HG02970 (cell line): Measurements from ENCODE around the gene GPHN.
"Not testable (repeated sequence)": the region's sequence is repeated elsewhere in the genome, so short reads cannot be mapped to it uniquely, and the experiment has no call there.

ENCODE experiments used
- ATAC-seq: cut with Tn5 transposase; IDR thresholded peaks from one replicate; pipeline ENCODE4 v1.9.1; 2021; ENCODE audit warnings: mild to moderate bottlenecking, moderate library complexity, moderate number of reproducible peaks; ENCODE audit not compliant: unreplicated experiment, low FRiP score

GPHN gene

GRCh38 chr14:66746316-66747006 is 238.5 kb downstream of the GPHN start:
- ATAC-seq, result no peak

- no peak for ATAC-seq
These were observed 244.2 kb downstream of the GPHN start for GRCh38 chr14:66752109-66752508.

- ATAC-seq, result no peak
These were observed 250.2 kb downstream of the GPHN start for GRCh38 chr14:66758031-66758613.

GRCh38 chr14:66772146-66772545 is 264.2 kb downstream of the GPHN start:
- no peak for ATAC-seq

DNA sequence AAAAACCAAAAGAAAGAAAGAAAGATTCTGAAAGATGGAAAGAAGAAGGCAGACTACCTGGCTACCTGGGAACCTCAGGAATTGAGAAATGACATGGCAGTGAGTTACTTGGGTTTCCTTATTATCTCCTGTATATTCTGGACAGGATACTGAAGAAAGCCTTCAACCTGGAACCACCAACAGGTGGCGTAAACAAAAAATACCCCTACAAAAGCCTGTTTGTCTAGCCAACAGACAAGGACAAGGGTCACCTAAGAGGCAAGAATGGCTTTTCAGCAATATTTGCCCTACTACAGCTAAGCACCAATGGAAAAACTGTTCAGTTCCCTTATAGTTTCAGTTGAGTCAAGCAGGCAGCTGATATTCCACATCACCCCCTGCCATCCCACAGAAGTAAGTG is 274.9 kb downstream of the GPHN start:
- ATAC-seq, result no peak

DNA sequence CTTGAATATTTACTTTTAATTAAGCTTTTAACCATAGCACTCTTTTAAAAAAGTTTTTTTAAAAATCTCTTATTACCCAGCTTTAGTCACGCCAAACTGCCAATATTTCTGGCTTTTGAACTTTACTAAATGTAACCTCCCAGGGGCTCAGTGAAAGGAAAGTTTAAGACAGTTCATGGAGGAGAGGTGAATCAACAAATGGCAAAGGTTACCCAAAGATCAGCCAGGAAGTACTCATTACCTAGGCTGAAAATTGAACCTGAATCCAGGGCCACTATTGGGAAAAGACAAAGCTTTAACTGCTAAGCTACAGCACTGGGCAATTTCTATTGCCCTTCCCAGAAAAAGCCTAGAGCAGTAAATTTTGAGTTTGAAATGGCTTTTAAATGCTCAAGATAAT is 282.2 kb downstream of the GPHN start:
- ATAC-seq, result no peak

GRCh38 chr14:66802962-66803361 is 295.0 kb downstream of the GPHN start:
- ATAC-seq, result no peak

DNA sequence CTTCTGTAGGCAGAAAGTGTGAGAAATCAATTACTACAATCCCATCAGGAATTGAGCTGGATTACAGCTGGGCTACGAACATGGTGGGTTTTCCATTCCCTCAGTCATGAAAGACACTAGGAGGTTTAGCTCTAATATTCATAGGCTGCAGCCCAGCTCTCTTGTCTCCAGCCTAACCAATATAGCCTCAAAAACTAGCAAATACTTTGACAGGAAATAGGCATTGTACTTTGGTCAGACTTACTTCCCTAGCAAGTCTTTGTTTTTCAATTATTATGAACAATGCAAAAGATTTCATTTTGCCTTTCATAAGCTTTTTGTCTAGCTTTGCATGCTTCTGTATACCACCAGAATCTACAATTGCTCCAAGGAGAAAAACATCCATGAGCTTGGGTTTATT is 296.2 kb downstream of the GPHN start:
- ATAC-seq, result no peak

GRCh38 chr14:66813636-66814035 is 305.7 kb downstream of the GPHN start:
- ATAC-seq, result no peak

DNA sequence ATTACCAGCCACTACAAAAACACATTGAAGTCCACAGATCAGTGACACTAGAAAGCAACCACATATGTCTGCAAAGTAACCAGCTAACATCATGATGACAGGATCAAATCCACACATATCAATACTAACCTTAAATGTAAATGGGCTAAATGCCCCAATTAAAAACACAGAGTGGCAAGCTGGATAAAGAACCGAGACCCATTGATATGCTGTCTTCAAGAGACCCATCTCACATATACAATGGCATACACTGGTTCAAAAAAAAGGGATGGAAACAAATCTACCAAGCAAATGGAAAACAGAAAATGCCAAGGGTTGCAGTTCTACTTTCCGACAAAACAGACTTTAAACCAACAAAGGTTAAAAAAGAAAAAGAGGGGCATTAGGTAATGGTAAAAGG is 307.7 kb downstream of the GPHN start:
- ATAC-seq, result no peak

DNA sequence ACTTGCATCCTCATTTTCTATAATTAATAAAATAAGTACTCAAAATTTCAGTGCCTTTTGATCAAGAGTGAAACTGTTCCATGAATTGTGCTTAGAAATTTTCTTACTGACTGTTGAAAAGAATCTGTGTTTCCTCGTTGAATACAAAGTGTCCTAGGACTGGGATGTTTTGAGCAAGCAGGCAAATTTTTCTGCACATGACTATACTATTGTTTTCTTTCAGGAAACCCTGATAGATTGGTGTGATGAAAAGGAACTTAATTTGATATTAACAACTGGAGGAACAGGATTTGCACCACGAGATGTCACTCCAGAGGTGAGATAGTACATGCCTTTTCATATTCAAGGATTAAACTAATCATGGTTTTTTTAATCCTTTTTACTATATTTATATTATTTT is 316.3 kb downstream of the GPHN start:
- ATAC-seq, result no peak

DNA sequence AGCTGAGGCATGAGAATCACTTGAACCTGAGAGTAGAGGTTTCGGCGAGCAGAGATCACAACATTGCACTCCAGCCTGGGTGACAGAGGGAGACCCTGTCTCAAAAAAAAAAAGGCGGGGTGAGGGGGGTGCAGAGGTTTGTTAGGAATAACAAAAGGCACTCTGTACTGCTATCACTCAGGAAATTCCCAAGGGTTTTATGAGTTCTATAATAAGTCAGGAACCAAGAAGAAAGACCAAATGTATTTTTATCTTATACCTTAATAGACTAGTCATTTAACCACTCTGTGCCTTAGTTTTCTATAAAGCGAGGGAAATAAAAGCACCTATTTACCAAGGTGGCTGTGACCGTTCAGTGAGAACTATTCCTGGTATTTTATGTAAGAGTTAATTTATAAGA is 319.2 kb downstream of the GPHN start:
- no peak for ATAC-seq

GRCh38 chr14:66831173-66831572 is 323.2 kb downstream of the GPHN start:
- no peak for ATAC-seq

DNA sequence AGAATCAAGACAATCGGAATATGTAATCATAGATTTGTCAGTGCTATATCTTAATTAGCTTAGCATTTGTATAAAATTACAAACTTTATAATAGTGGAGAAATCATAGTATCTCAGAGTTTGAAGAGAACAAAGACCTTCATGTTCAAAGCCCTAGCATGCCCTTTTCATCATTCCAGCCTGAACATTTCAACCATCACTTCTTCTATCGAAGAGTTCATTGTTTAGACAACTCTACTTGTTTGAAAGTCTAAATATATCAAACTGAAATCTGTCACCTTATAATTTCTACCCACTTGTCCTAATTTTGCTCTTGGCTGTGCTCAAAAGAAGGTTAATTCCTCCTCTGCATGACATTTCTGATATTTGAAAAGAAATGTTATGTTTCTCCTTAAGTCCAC is 325.9 kb downstream of the GPHN start:
- no peak for ATAC-seq

DNA sequence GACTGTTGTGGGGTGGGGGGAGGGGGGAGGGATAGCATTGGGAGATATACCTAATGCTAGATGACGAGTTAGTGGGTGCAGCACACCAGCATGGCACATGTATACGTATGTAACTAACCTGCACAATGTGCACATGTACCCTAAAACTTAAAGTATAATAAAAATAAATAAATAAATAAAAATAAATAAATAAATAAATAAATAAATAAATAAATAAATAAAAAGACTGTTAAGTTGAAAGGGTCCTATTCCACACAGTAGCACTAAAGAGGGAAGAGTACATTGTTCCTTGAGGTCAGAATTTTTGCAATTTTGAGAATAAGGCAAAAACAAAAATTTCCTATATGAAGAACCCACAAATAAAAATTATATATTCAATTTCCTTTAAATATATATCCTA is 329.5 kb downstream of the GPHN start:
- ATAC-seq, result not testable (repeated sequence)

- no peak for ATAC-seq
These were observed 335.1 kb downstream of the GPHN start for GRCh38 chr14:66842911-66843512.

DNA sequence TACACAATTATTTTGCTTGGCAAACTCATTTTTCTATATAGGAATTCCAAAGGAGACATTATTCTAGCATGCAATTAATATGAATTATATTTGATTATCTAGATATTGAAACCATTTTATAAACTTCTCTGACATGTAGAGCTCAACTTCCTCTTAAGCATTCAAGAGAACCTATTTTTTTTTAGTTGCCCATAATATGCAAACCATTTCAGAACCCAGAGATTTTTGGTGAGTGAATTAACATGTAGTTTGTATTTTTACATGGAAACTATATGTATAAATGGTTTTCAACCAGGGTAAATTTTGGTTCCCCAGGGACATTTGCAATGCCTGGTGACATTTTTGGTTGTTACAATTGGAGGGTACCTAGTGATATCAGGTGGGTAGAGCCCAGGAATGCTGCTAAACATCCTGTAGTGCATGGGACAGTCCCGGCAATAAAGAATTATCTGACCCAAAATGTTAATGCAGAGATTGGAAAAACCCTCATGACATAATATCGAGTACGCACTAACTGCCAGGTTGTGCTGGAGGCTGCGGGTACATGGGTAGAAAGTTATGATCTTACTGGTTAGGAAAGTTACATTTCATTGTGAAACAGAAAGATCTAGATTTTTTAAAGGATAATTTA is 342.4 kb downstream of the GPHN start:
- no peak for ATAC-seq

- ATAC-seq, result no peak
These were observed 345.4 kb downstream of the GPHN start for GRCh38 chr14:66853311-66853710.

- ATAC-seq, result no peak
These were observed 349.9 kb downstream of the GPHN start for GRCh38 chr14:66857867-66858266.

GRCh38 chr14:66859063-66859671 is 351.2 kb downstream of the GPHN start:
- no peak for ATAC-seq

- no peak for ATAC-seq
These were observed 373.6 kb downstream of the GPHN start for GRCh38 chr14:66881596-66881995.
